GM21367 (cell line): ENCODE data around the gene UTRN.

ENCODE experiments used
- ATAC-seq: cut with Tn5 transposase; IDR thresholded peaks from one replicate; pipeline ENCODE4 v1.9.1; 2021; ENCODE audit not compliant: unreplicated experiment

UTRN gene

GRCh38 chr6:144284783-144285547 lies at the start of gene UTRN:
Gene UTRN, plus strand, starts transcription at chr6:144285335. Its CDS starts 6,494 bp downstream, at chr6:144291829.
- ATAC-seq, result peak; percentile 49

- ATAC-seq, result no peak
Measured at GRCh38 chr6:144244688-144245087, 40.4 kb upstream of the UTRN start.

- no peak for ATAC-seq
Measured at GRCh38 chr6:144246988-144247387, 38.1 kb upstream of the UTRN start.

- ATAC-seq, result no peak
Measured at GRCh38 chr6:144248003-144248402, 37.1 kb upstream of the UTRN start.

GRCh38 chr6:144248476-144249301 lies 36.4 kb upstream of the UTRN start:
- ATAC-seq, result no peak

- ATAC-seq, result no peak
Measured at GRCh38 chr6:144250276-144250675, 34.9 kb upstream of the UTRN start.

GRCh38 chr6:144252259-144252658 lies 32.9 kb upstream of the UTRN start:
- no peak for ATAC-seq

GRCh38 chr6:144259986-144260385 lies 25.1 kb upstream of the UTRN start:
- ATAC-seq, result no peak

- no peak for ATAC-seq
Measured at GRCh38 chr6:144262470-144263369, 22.4 kb upstream of the UTRN start.

- ATAC-seq, result no peak
Measured at GRCh38 chr6:144263786-144264185, 21.3 kb upstream of the UTRN start.

- ATAC-seq, result no peak
Measured at GRCh38 chr6:144264270-144265060, 20.7 kb upstream of the UTRN start.

GRCh38 chr6:144265061-144265357 lies 20.1 kb upstream of the UTRN start:
- ATAC-seq, result no peak

GRCh38 chr6:144265390-144265789 lies 19.7 kb upstream of the UTRN start:
- no peak for ATAC-seq

- ATAC-seq, result no peak
Measured at GRCh38 chr6:144266091-144266649, 19.0 kb upstream of the UTRN start.

GRCh38 chr6:144268794-144269349 lies 16.3 kb upstream of the UTRN start:
- ATAC-seq, result no peak

- no peak for ATAC-seq
Measured at GRCh38 chr6:144277174-144277573, 8.0 kb upstream of the UTRN start.

- no peak for ATAC-seq
Measured at GRCh38 chr6:144277605-144278227, 7.4 kb upstream of the UTRN start.

GRCh38 chr6:144278659-144279314 lies 6.3 kb upstream of the UTRN start:
- no peak for ATAC-seq
